DND-41 (cell line): ENCODE data around the gene PPME1.

Experiments
- EZH2 ChIP-seq: IDR thresholded peaks from 3 replicates; pipeline ENCODE4 v1.6.1; 2012; ENCODE audit warnings: borderline replicate concordance, low read depth, mild to moderate bottlenecking, moderate library complexity, low read length, inconsistent platforms; ENCODE audit not compliant: severe bottlenecking
- TF ChIP-seq, protein P1 (sequence below): IDR thresholded peaks from 2 replicates; pipeline ENCODE4 v1.5.1; 2012; ENCODE audit warnings: borderline replicate concordance, low read length, moderate library complexity, mild to moderate bottlenecking; ENCODE audit not compliant: poor library complexity, severe bottlenecking; ENCODE audit errors: extremely low read depth

DNA sequence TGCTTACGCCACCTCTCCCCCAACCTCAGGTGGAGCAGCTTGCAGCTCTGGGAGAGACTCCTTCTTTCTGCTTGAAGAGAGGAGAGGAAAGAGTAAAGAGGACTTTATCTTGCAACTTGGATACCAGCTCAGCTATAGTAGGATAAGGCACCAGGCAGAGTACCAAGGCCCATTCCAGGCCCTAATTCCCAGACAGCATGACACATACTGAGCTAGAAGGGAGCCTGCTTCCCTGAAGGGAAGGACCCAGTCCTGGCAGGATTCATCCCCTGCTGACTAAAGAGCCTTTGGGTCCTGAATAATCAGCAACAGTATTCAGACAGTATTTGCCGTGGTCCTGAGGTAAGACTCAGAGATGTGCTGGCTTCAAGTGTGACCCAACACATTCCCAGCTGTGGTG lies 41.4 kb downstream of the PPME1 start:
- TF ChIP-seq, protein P1, sequence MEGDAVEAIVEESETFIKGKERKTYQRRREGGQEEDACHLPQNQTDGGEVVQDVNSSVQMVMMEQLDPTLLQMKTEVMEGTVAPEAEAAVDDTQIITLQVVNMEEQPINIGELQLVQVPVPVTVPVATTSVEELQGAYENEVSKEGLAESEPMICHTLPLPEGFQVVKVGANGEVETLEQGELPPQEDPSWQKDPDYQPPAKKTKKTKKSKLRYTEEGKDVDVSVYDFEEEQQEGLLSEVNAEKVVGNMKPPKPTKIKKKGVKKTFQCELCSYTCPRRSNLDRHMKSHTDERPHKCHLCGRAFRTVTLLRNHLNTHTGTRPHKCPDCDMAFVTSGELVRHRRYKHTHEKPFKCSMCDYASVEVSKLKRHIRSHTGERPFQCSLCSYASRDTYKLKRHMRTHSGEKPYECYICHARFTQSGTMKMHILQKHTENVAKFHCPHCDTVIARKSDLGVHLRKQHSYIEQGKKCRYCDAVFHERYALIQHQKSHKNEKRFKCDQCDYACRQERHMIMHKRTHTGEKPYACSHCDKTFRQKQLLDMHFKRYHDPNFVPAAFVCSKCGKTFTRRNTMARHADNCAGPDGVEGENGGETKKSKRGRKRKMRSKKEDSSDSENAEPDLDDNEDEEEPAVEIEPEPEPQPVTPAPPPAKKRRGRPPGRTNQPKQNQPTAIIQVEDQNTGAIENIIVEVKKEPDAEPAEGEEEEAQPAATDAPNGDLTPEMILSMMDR = no peak
- no peak for TF ChIP-seq EZH2
